LNCAP (cell line): ENCODE results near the gene PSME1.

Experiments
- CTCF ChIP-seq: fragments of 450-650 bp; IDR thresholded peaks from 2 replicates; pipeline ENCODE4 v1.5.1; 2017; ENCODE audit warnings: mild to moderate bottlenecking

Gene PSME1

GRCh38 chr14:24177891-24178290 lies 41.9 kb downstream of the PSME1 start:
- no peak for TF ChIP-seq CTCF

- no peak for TF ChIP-seq CTCF
Observed at GRCh38 chr14:24178399-24179178, 42.6 kb downstream of the PSME1 start.

GRCh38 chr14:24179294-24179960 lies 43.4 kb downstream of the PSME1 start:
- TF ChIP-seq CTCF: no peak

- TF ChIP-seq CTCF: no peak
Observed at GRCh38 chr14:24179961-24180796, 44.2 kb downstream of the PSME1 start.

GRCh38 chr14:24181371-24182077 lies 45.5 kb downstream of the PSME1 start:
- TF ChIP-seq CTCF: no peak

GRCh38 chr14:24182110-24182882 lies 46.3 kb downstream of the PSME1 start:
- no peak for TF ChIP-seq CTCF
